Measurements from ENCODE around the gene ZNF775.

The ZNF775 gene

GRCh38 chr7:150341263-150342120 is 37.6 kb upstream of the ZNF775 start, which contains the start of gene RARRES2:
TSS of gene RARRES2 (minus strand) at chr7:150341629. CDS start at chr7:150340609, 1,020 bp downstream.
- no peaks in the 10 kb centered on the region for H4K20me1 ChIP-seq (ENCODE audit: control insufficient read depth, insufficient read depth, low read depth, low read length)
- H3K27ac ChIP-seq (ENCODE audit: low read depth, low read length): no peak within 1 kb of the TSS
- H3K27me3 ChIP-seq (ENCODE audit: control insufficient read depth, low read length): no peaks in the 10 kb centered on the region
- H3K36me3 ChIP-seq (ENCODE audit: control insufficient read depth, low read length): peaks cover 12% of the 10 kb centered on the region
- no peak for TF ChIP-seq CTCF (IDR thresholded peaks at IDR 0.05; ENCODE audit: low read depth, low read length, poor library complexity, severe bottlenecking)
- no peak within 1 kb of the TSS for H3K4me3 ChIP-seq (ENCODE audit: low read length)
- H3K79me2 ChIP-seq (ENCODE audit: control insufficient read depth, low read length): no peaks in the 10 kb centered on the region
- H3K9me3 ChIP-seq (ENCODE audit: control insufficient read depth, insufficient read depth, low read length): peaks cover 11% of the 10 kb centered on the region; the same call in 1 of the 2 replicates
- no peaks in the 10 kb centered on the region for H3F3A ChIP-seq (ENCODE audit: control insufficient read depth, insufficient read depth)
- no peaks in the 10 kb centered on the region for H3K4me1 ChIP-seq (ENCODE audit: control insufficient read depth, low read length)
- no peaks in the 10 kb centered on the region for H3K9me2 ChIP-seq (replicated peaks; ENCODE audit: control insufficient read depth, low read length)
- no peak within 1 kb of the TSS for H3K4me2 ChIP-seq (ENCODE audit: low read length)

GRCh38 chr7:150342121-150342408 is 37.1 kb upstream of the ZNF775 start:
- H3K4me3 ChIP-seq (ENCODE audit: low read length): no peak overlapping the region

GRCh38 chr7:150343225-150343624 is 35.9 kb upstream of the ZNF775 start:
- Histone ChIP-seq H3K79me2 (ENCODE audit: control insufficient read depth, low read length) (no peaks in the 10 kb centered on the region), H3K9me3 (ENCODE audit: control insufficient read depth, insufficient read depth, low read length) (peaks cover 11% of the 10 kb centered on the region; the same call in 1 of the 2 replicates), H3K4me3 (ENCODE audit: low read length) (no peak overlapping the region), H4K20me1 (ENCODE audit: control insufficient read depth, insufficient read depth, low read depth, low read length) (no peaks in the 10 kb centered on the region), H3K27ac (ENCODE audit: low read depth, low read length) (no peak overlapping the region), H3K36me3 (ENCODE audit: control insufficient read depth, low read length) (peaks cover 3% of the 10 kb centered on the region; the same call in 1 of the 2 replicates), H3K4me1 (ENCODE audit: control insufficient read depth, low read length) (no peaks in the 10 kb centered on the region), H3K4me2 (ENCODE audit: low read length) (no peak overlapping the region), H3F3A (ENCODE audit: control insufficient read depth, insufficient read depth) (no peaks in the 10 kb centered on the region), H3K27me3 (ENCODE audit: control insufficient read depth, low read length) (no peaks in the 10 kb centered on the region; the same call in 1 of the 2 replicates), H3K9me2 (replicated peaks; ENCODE audit: control insufficient read depth, low read length) (no peaks in the 10 kb centered on the region)
- no peak for TF ChIP-seq CTCF (IDR thresholded peaks at IDR 0.05; ENCODE audit: low read depth, low read length, poor library complexity, severe bottlenecking)
- TF ChIP-seq EZH2phosphoT487 (IDR thresholded peaks at IDR 0.05; ENCODE audit: borderline replicate concordance, low read length): no peak

More at GRCh38 chr7:150342121-150342408, 37.1 kb upstream of the ZNF775 start:
- Histone ChIP-seq H3K79me2 (ENCODE audit: control insufficient read depth, low read length) (no peaks in the 10 kb centered on the region), H3K4me1 (ENCODE audit: control insufficient read depth, low read length) (no peaks in the 10 kb centered on the region), H3K27me3 (ENCODE audit: control insufficient read depth, low read length) (no peaks in the 10 kb centered on the region), H3K9me3 (ENCODE audit: control insufficient read depth, insufficient read depth, low read length) (peaks cover 11% of the 10 kb centered on the region; the same call in 1 of the 2 replicates), H3K36me3 (ENCODE audit: control insufficient read depth, low read length) (peaks cover 12% of the 10 kb centered on the region), H3K27ac (ENCODE audit: low read depth, low read length) (no peak overlapping the region), H3K4me2 (ENCODE audit: low read length) (no peak overlapping the region), H4K20me1 (ENCODE audit: control insufficient read depth, insufficient read depth, low read depth, low read length) (no peaks in the 10 kb centered on the region), H3F3A (ENCODE audit: control insufficient read depth, insufficient read depth) (no peaks in the 10 kb centered on the region), H3K9me2 (replicated peaks; ENCODE audit: control insufficient read depth, low read length) (no peaks in the 10 kb centered on the region)
- TF ChIP-seq EZH2phosphoT487 (IDR thresholded peaks at IDR 0.05; ENCODE audit: borderline replicate concordance, low read length): no peak
- no peak for TF ChIP-seq CTCF (IDR thresholded peaks at IDR 0.05; ENCODE audit: low read depth, low read length, poor library complexity, severe bottlenecking)

Data from DOHH2 (cell line).